ENCODE data around the gene CD9.

DNA sequence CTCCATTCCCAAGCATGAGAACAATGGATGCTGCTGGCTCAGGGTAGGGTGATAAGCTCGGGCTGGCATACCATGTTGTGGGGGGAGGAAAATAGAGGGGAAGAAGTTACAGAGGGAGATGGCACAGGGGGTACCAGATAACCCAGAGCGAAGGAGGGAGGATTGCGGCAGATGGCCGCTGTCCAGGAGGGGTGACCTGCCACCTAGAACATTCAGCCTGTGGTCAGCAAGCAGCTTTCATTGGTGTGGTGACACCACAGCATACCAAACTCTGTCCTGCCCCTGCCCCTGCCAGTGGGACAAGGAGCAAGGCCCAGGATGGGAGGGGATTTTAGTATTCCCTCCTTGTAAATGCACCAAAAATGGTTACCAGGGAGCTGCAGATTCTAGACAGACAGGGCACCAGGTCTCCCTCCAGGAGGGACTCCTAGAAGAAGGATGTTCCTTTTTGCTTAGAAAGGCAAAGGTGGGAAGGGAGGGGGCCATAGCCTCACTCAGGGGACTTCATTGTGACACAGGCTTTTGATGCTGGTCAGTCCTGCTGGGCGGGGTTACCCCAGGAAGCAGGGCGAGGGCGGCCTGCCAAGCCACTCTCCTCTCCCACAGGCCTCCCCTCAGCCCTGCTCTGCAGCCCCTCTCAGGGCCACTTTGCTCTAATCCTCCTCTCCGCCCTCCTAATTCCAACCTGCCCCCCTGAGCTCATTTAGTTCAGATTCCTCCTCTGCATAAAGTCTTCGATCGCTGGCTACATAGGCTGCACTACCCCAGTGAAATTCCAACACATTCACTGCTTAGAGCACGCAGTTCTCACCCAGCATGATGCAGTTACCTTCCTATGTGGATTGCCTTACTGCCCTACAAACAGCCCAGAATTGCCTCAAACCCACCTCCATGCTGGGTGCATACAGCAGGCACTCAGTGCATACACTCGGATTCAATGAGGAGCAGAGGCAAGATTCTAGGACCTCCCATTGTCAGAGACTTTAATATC, 74.3 kb downstream of the CD9 start:
- TF ChIP-seq, protein P1, sequence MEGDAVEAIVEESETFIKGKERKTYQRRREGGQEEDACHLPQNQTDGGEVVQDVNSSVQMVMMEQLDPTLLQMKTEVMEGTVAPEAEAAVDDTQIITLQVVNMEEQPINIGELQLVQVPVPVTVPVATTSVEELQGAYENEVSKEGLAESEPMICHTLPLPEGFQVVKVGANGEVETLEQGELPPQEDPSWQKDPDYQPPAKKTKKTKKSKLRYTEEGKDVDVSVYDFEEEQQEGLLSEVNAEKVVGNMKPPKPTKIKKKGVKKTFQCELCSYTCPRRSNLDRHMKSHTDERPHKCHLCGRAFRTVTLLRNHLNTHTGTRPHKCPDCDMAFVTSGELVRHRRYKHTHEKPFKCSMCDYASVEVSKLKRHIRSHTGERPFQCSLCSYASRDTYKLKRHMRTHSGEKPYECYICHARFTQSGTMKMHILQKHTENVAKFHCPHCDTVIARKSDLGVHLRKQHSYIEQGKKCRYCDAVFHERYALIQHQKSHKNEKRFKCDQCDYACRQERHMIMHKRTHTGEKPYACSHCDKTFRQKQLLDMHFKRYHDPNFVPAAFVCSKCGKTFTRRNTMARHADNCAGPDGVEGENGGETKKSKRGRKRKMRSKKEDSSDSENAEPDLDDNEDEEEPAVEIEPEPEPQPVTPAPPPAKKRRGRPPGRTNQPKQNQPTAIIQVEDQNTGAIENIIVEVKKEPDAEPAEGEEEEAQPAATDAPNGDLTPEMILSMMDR (IDR thresholded peaks at IDR 0.05) = no peak
- no peak for TF ChIP-seq POLR2A (IDR thresholded peaks at IDR 0.05)

Data from breast epithelium (tissue), 3 donors.